Measurements from ENCODE around the gene TUBAL3. TPM values are rescaled to one million over a fixed set of nuclear protein-coding genes. Genes with fewer than 3 reads are reported as not detected.
A peak's percentile ranks its signal among the peaks of the same experiment; 100 is the strongest.

TUBAL3 gene
- total and polyA plus RNA-seq, 9 of the 15 experiments (the other 6 are each of a cell fraction or from before 2014, with no cell fraction given) = 5.5 to 10.1 (median 6.9) TPM

DNA sequence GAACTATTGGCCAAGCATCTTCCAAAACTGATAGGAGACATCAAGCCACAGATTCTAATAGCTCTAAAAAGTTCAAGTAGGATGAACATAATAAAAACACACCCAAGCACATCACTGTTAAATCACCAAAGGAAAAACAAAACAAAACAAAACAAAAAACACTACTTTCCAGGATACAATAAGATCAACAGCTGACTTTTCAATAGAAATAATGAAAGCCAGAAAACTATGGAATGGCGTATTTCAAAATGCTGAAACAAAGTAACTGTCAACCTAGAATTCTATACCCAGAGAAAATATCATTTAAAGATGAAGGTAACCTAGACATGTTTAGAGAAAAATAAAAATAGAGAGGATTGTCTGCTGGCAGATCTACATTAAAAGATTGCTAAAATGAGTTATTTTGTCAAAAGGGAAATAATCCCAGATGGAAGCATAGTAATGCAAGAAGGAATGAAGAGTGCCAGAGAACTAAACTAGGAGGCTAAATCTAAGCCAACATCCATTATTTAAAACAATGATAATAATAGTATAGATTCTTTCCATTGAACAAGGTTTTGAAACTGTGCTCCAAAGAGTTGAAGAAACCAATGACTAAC lies 13.9 kb downstream of the TUBAL3 start (continued):
- TF ChIP-seq, protein P1, sequence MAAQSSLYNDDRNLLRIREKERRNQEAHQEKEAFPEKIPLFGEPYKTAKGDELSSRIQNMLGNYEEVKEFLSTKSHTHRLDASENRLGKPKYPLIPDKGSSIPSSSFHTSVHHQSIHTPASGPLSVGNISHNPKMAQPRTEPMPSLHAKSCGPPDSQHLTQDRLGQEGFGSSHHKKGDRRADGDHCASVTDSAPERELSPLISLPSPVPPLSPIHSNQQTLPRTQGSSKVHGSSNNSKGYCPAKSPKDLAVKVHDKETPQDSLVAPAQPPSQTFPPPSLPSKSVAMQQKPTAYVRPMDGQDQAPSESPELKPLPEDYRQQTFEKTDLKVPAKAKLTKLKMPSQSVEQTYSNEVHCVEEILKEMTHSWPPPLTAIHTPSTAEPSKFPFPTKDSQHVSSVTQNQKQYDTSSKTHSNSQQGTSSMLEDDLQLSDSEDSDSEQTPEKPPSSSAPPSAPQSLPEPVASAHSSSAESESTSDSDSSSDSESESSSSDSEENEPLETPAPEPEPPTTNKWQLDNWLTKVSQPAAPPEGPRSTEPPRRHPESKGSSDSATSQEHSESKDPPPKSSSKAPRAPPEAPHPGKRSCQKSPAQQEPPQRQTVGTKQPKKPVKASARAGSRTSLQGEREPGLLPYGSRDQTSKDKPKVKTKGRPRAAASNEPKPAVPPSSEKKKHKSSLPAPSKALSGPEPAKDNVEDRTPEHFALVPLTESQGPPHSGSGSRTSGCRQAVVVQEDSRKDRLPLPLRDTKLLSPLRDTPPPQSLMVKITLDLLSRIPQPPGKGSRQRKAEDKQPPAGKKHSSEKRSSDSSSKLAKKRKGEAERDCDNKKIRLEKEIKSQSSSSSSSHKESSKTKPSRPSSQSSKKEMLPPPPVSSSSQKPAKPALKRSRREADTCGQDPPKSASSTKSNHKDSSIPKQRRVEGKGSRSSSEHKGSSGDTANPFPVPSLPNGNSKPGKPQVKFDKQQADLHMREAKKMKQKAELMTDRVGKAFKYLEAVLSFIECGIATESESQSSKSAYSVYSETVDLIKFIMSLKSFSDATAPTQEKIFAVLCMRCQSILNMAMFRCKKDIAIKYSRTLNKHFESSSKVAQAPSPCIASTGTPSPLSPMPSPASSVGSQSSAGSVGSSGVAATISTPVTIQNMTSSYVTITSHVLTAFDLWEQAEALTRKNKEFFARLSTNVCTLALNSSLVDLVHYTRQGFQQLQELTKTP (IDR thresholded peaks at IDR 0.05; ENCODE audit: low read depth in 1 of 2, partially characterized antibody in 2 of 2) = peak; percentile 38 to 56
- TF ChIP-seq JUN (IDR thresholded peaks at IDR 0.05; ENCODE audit: borderline replicate concordance, low read depth, low read length) (peak; percentile 49; the same call in 1 of the 2 replicates), JUN (CRISPR knock-in tag; IDR thresholded peaks at IDR 0.05; ENCODE audit: borderline replicate concordance) (no peak), MYNN (IDR thresholded peaks at IDR 0.05) (no peak), MYNN (CRISPR knock-in tag; IDR thresholded peaks at IDR 0.05) (no peak), HDAC1 (IDR thresholded peaks at IDR 0.05) (peak in 1 of 2 experiments; percentile 92; a peak in 2 of 4 replicates), BMI1 (IDR thresholded peaks at IDR 0.05; ENCODE audit: low read length) (no peak), ZSCAN29 (IDR thresholded peaks at IDR 0.05) (no peak), ZNF184 (CRISPR knock-in tag; IDR thresholded peaks at IDR 0.05) (no peak), MIER1 (IDR thresholded peaks at IDR 0.05; ENCODE audit: low read depth) (peak; percentile 69; the same call in 1 of the 2 replicates), POLR3G (IDR thresholded peaks at IDR 0.05; ENCODE audit: extremely low read depth, insufficient read length, insufficient replicate concordance) (no peak)
- TF ChIP-seq, protein P2, sequence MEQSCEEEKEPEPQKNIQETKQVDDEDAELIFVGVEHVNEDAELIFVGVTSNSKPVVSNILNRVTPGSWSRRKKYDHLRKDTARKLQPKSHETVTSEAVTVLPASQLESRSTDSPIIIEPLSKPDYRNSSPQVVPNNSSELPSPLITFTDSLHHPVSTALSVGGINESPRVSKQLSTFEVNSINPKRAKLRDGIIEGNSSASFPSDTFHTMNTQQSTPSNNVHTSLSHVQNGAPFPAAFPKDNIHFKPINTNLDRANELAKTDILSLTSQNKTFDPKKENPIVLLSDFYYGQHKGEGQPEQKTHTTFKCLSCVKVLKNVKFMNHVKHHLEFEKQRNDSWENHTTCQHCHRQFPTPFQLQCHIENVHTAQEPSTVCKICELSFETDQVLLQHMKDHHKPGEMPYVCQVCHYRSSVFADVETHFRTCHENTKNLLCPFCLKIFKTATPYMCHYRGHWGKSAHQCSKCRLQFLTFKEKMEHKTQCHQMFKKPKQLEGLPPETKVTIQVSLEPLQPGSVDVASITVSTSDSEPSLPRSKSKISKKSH (CRISPR knock-in tag; IDR thresholded peaks at IDR 0.05) = peak; percentile 16; the same call in 1 of the 2 replicates
- TF ChIP-seq, protein P3, sequence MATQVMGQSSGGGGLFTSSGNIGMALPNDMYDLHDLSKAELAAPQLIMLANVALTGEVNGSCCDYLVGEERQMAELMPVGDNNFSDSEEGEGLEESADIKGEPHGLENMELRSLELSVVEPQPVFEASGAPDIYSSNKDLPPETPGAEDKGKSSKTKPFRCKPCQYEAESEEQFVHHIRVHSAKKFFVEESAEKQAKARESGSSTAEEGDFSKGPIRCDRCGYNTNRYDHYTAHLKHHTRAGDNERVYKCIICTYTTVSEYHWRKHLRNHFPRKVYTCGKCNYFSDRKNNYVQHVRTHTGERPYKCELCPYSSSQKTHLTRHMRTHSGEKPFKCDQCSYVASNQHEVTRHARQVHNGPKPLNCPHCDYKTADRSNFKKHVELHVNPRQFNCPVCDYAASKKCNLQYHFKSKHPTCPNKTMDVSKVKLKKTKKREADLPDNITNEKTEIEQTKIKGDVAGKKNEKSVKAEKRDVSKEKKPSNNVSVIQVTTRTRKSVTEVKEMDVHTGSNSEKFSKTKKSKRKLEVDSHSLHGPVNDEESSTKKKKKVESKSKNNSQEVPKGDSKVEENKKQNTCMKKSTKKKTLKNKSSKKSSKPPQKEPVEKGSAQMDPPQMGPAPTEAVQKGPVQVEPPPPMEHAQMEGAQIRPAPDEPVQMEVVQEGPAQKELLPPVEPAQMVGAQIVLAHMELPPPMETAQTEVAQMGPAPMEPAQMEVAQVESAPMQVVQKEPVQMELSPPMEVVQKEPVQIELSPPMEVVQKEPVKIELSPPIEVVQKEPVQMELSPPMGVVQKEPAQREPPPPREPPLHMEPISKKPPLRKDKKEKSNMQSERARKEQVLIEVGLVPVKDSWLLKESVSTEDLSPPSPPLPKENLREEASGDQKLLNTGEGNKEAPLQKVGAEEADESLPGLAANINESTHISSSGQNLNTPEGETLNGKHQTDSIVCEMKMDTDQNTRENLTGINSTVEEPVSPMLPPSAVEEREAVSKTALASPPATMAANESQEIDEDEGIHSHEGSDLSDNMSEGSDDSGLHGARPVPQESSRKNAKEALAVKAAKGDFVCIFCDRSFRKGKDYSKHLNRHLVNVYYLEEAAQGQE (IDR thresholded peaks at IDR 0.05; ENCODE audit: borderline replicate concordance) = no peak
- TF ChIP-seq, protein P3 (CRISPR knock-in tag; IDR thresholded peaks at IDR 0.05; ENCODE audit: low read depth) = no peak

Measured in K562 (cell line).